Dedifferentiated amniotic fluid mesenchymal stem cell (primary cell): ENCODE data around the gene PAQR6.

Experiments
- DNase-seq: peaks from one replicate; pipeline ENCODE4 v3.0.0-alpha.2; 2016; ENCODE audit errors: extremely low spot score

PAQR6 gene

DNA sequence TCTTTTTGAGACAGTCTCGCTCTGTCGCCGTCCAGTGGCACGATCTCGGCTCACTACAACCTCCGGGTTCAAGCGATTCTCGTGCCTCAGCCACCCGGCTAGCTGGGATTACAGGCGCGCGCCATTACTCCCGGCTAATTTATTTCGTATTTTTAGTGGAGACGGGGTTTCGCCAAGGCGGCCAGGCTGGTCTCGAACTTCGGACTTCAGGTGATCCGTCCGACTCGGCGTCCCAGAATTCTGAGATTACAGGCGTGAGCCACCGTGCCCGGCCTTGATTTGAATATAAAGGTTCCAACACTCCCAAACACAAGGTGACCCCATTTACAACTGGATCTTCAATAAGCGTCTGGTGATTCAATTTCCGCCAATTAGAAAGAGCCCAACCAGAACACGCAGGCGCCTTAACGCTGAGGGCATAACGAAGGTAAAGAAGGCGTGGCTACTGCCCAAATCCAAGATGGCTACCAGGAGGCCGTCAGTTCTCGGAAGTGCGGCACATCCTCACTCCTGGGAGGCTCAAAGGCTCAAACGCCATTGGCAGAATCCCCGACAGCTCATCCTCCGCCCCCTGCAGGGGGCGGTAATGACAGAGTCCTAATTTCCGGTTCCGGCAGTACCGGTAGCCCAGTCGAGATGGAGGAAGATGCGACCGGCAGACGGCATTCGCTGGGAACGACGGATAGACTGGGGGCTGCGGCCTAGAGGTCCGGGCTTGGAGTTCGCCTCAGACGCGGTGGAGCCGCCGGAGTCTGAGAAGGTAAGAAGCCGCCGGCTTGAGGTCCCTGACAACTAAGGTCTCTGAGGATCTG, 54.2 kb downstream of the PAQR6 start, which contains the start of gene SLC25A44:
Gene SLC25A44 (plus strand): TSS at position 617 of the 812 bp plus-strand sequence. CDS start 5,744 bp downstream, outside the sequence.
- DNase-seq: peak; percentile 99
